Measurements from ENCODE around the gene SLC16A13.
"Not testable (repeated sequence)": the region's sequence is repeated elsewhere in the genome, so short reads cannot be mapped to it uniquely, and the experiment has no call there.

Gene SLC16A13

GRCh38 chr17:7045492-7046126 is 9.8 kb downstream of the SLC16A13 start:
- H3K4me3 ChIP-seq (ENCODE audit: low read depth, low read length) = no peak overlapping the region
- TF ChIP-seq CTCF (IDR thresholded peaks at IDR 0.05; ENCODE audit: borderline replicate concordance, insufficient read depth, low read depth, low read length) = peak; percentile 43

DNA sequence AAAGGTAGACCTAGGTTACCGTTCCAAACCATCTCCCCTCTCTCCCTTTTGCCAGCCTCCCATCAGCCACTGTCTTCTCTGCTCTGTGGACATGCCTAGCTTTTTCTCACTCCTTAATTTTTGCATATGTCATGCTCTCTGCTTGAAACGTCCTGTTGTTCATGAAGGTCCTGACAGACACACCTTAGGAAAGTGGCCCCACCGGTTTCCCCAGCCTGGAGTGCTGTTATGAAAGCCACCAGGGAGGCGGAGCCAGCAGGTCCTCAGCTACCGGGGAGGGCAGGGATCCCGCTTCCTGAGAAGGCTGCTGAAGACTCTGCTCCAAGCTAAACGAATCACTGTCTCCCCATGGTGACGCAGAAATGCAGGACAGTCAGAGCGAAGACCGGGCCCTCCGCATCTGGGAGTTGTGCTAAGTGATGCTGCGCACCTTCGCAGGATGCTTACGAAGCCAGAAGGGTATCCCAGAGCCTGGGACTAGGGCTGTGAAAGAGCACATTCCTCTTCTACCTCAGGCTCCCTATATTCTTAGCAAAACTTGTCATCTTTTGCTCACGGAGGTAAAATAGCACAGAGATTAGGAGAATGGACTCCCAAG is 10.4 kb downstream of the SLC16A13 start:
- peak overlapping the region; percentile 35 for H3K4me3 ChIP-seq (ENCODE audit: low read depth, low read length)
- TF ChIP-seq CTCF (IDR thresholded peaks at IDR 0.05; ENCODE audit: borderline replicate concordance, insufficient read depth, low read depth, low read length) = no peak

DNA sequence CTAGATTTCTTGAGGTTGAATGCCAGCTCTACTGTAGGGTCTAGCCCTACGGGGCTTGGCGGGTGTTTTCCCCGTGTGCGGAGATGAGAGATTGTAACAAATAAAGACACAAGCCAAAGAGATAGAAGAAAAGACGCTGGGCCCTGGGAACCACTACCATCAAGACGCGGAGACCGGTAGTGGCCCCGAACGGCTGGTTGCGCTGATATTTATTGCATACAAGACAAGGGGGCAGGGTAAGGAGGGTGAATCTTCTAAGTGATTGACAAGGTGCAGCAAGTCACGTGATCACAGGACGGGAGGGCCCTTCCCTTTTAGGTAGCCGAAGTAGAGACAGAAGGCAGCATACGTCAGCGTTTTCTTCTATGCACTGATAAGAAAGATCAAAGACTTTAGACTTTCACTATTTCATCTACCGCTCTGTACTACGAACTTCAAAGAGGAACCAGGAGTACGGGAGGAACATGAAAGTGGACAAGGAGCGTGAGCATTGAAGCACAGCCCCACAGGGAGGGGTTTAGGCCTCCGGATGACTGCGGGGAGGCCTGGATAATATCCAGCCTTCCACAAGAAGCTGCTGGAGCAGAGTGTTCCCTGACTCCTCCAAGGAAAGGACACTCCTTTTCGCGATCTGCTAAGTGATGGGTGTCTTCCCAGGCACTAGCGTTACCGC is 11.0 kb downstream of the SLC16A13 start:
- peak overlapping the region; percentile 35 for H3K4me3 ChIP-seq (ENCODE audit: low read depth, low read length)

- TF ChIP-seq CTCF (IDR thresholded peaks at IDR 0.05; ENCODE audit: borderline replicate concordance, insufficient read depth, low read depth, low read length) = no peak
- H3K4me3 ChIP-seq (ENCODE audit: low read depth, low read length) = no peak overlapping the region
Measured at GRCh38 chr17:7047566-7047965, 11.8 kb downstream of the SLC16A13 start.

DNA sequence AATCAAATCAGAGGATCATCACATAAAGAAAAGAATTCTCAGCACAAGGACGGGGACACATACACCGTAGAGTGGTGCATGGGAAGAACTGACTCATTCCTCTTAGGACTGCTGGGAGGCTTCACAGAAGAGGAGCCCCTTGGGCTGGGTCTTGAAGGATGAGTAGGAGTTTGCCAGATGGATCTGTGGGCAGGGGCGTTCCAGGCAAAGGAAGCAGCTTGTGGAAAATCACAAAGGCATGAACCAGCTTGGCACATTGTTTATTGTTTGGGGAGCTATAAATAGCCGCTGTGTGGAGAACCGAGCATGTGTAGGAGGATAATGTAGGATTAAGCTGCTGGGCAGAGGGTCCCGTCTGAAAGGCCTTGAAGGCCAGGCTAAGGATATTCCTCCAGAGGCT is 13.2 kb downstream of the SLC16A13 start:
- H3K4me3 ChIP-seq (ENCODE audit: low read depth, low read length) = no peak overlapping the region

DNA sequence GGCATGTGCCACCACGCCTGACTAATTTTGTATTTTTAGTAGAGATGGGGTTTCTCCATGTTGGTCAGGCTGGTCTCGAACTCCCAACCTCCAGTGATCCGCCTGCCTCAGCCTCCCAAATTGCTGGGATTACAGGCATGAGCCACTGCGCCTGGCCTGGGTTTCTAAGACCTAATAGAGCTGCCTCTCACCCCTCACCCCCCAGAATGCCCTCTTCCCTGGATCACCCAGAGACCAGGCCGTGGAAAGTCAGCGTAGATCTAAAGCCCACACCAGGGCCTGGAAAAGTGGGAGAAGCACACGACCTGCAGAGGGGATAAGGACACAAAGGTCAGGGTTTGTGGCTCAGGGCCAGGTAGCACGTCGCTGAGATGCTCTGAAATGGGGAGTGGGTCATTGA is 14.8 kb downstream of the SLC16A13 start:
- H3K4me3 ChIP-seq (ENCODE audit: low read depth, low read length) = not testable (repeated sequence)

More for the DNA sequence above, 13.2 kb downstream of the SLC16A13 start:
- no peak for TF ChIP-seq CTCF (IDR thresholded peaks at IDR 0.05; ENCODE audit: borderline replicate concordance, insufficient read depth, low read depth, low read length)

GRCh38 chr17:7056386-7056785 is 20.6 kb downstream of the SLC16A13 start:
- no peak overlapping the region for H3K4me3 ChIP-seq (ENCODE audit: low read depth, low read length)
- no peak for TF ChIP-seq CTCF (IDR thresholded peaks at IDR 0.05; ENCODE audit: borderline replicate concordance, insufficient read depth, low read depth, low read length)

DNA sequence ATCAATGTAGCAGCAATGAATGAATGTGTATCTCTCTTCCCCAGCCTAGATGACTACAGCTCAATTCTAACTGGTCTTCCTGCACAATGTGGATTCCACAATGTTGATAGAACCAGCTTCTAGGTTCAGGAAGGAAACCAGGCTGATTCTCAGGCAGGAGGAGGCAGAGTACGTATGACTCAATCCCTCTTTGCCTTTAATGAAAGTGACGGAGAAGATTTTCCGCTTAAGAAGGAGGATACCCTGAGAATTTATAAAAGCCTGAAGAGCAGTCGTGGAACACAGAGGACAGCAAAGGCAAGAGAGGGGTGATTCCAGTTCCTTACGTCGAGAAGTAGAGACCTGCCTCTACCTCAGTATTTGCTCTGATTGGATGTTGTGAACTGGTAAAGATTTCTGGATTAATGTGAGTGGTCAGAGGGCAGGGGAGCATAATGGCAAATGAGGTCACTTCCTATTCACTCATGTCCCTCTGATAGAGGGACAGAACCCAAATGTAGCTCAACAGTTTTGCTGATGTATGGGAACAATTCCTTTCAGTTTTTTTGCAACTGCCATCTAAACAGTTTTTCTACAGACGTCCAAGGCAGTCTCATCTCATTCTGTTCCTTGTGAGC is 23.1 kb downstream of the SLC16A13 start:
- H3K4me3 ChIP-seq (ENCODE audit: low read depth, low read length) = no peak overlapping the region
- no peak for TF ChIP-seq CTCF (IDR thresholded peaks at IDR 0.05; ENCODE audit: borderline replicate concordance, insufficient read depth, low read depth, low read length)
